Measurements from ENCODE around the gene TNFRSF25. TPM values are rescaled to one million over a fixed set of nuclear protein-coding genes. Genes with fewer than 3 reads are reported as not detected.
"Not testable (repeated sequence)": the region's sequence is repeated elsewhere in the genome, so short reads cannot be mapped to it uniquely, and the experiment has no call there.

TNFRSF25 gene
- total RNA-seq, 1 experiment from 2014 or later = not detected

DNA sequence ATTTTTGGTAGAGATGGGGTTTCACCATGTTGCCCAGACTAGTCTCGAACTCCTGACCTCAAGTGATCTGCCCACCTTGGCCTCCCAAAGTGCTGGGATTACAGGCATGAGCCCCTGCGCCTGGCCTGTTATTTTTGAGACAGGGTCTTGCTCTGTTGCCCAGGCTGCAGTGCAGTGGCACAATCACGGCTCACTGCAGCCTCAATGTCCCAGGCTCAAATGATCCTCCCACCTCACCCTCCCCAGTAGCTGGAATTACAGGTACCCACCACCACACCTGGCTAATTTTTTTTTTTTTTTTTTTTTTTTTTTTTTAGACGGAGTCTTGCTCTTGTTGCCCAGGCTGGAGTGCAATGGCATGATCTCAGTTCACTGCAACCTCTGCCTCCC, 27.9 kb upstream of the TNFRSF25 start:
- H3K9me3 ChIP-seq (ENCODE audit: low read length); H3K4me1 ChIP-seq (ENCODE audit: low read length); H3K27me3 ChIP-seq (ENCODE audit: low read length); H3K36me3 ChIP-seq (ENCODE audit: insufficient read depth, low read length); H4K20me1 ChIP-seq (ENCODE audit: insufficient read depth, low read depth, low read length); H3K79me2 ChIP-seq (ENCODE audit: low read length); H3K27ac ChIP-seq (ENCODE audit: low read length); H3K4me3 ChIP-seq (ENCODE audit: low read length); DNase-seq; H3K9ac ChIP-seq (ENCODE audit: low read length); H3K4me2 ChIP-seq (ENCODE audit: low read depth, low read length, poor library complexity, severe bottlenecking); H2AFZ ChIP-seq (ENCODE audit: low read length); H3K9me2 ChIP-seq (replicated peaks; ENCODE audit: insufficient read depth, low read length): not testable (repeated sequence)

DNA sequence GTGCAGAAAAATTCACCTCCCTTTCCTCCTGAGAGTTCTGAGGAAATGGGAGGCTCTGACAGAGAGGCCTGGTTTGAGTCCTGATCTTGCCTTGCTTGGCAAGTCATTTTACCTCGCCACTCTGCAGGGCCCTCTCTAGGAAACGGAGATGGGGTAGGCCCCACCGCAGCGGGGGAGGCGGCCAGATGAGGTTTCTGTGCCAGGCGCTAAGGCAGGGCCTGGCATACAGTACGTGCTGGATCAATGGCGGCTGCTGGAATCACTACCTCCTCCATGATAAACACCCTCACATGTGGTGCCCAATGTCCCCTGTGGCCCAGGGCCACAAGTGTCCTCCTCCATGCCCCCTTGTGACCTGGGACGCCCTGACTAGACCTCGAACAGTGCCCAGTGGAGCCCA, 26.0 kb upstream of the TNFRSF25 start:
- Histone ChIP-seq H3K9me3 (ENCODE audit: low read length) (no peaks in the 10 kb centered on the region), H3K4me2 (ENCODE audit: low read depth, low read length, poor library complexity, severe bottlenecking) (no peak overlapping the region), H3K4me3 (ENCODE audit: low read length) (no peak overlapping the region), H3K36me3 (ENCODE audit: insufficient read depth, low read length) (no peaks in the 10 kb centered on the region), H3K4me1 (ENCODE audit: low read length) (peaks cover 10% of the 10 kb centered on the region), H3K27ac (ENCODE audit: low read length) (no peak overlapping the region), H4K20me1 (ENCODE audit: insufficient read depth, low read depth, low read length) (no peaks in the 10 kb centered on the region; the same call in 1 of the 2 replicates), H3K9me2 (replicated peaks; ENCODE audit: insufficient read depth, low read length) (no peaks in the 10 kb centered on the region), H3K79me2 (ENCODE audit: low read length) (no peaks in the 10 kb centered on the region), H2AFZ (ENCODE audit: low read length) (no peak overlapping the region), H3K27me3 (ENCODE audit: low read length) (no peaks in the 10 kb centered on the region), H3K9ac (ENCODE audit: low read length) (no peak overlapping the region)
- DNase-seq = no peak

DNA sequence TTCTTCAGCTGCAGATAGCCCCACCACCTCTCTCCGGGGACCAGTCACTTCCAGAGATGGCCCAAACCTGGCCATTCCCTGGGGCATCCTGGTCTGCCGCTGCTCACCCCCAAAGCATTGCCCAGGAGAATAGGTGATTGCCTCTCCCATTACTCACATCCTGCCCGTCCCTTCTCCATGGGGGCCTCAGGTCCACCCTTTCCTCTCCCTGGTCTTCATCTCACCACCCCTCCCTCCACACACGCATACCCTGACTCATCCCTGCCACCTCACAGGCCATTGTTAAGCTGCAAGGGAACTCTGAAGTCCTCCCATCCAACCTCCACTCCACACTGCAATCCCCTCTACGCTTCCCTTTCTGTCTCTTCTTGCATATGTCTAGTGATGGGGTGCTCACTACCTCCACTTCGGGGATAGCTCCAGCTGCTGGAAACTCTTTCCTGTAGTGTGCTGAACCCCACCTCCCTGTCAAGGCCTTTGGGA, 25.5 kb upstream of the TNFRSF25 start, which contains the start of gene PLEKHG5:
Gene PLEKHG5, minus strand, starts transcription at position 188 of the 483 bp plus-strand sequence. CDS start 14,096 bp downstream, outside the sequence.
- Histone ChIP-seq H3K9ac (ENCODE audit: low read length) (0 out of 2 replicates have a peak within 1 kb of the TSS, but pooled peaks have one; percentile 26), H4K20me1 (ENCODE audit: insufficient read depth, low read depth, low read length) (no peaks in the 10 kb centered on the region; the same call in 1 of the 2 replicates), H3K4me2 (ENCODE audit: low read depth, low read length, poor library complexity, severe bottlenecking) (peak within 1 kb of the TSS; percentile 66), H3K79me2 (ENCODE audit: low read length) (no peaks in the 10 kb centered on the region), H3K27me3 (ENCODE audit: low read length) (no peaks in the 10 kb centered on the region), H3K4me1 (ENCODE audit: low read length) (peaks cover 10% of the 10 kb centered on the region), H3K9me3 (ENCODE audit: low read length) (no peaks in the 10 kb centered on the region), H3K9me2 (replicated peaks; ENCODE audit: insufficient read depth, low read length) (no peaks in the 10 kb centered on the region), H3K27ac (ENCODE audit: low read length) (no peak within 1 kb of the TSS), H2AFZ (ENCODE audit: low read length) (no peak within 1 kb of the TSS), H3K4me3 (ENCODE audit: low read length) (peak within 1 kb of the TSS; percentile 50; the same call in 1 of the 2 replicates), H3K36me3 (ENCODE audit: insufficient read depth, low read length) (no peaks in the 10 kb centered on the region)
- no peak for DNase-seq

DNA sequence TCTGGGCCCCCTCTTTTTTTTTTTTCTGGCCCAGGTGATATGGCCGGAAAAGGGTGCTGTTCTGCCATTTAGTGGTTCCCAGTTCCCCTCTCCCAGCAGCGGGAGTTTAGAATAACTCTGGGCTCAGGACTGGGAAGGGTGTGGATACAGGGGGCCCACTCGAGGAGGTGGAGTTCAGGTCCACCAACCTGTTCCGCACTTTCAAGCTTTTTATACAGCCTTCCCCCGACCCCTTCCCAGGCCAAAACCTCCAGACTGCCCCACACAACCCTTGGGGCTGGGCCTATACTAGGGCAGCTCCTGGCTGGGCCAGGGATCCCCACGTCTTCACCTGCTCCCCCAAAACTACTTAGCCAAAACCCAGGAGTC, 25.1 kb upstream of the TNFRSF25 start:
- Histone ChIP-seq H3K27me3 (ENCODE audit: low read length) (no peaks in the 10 kb centered on the region), H3K79me2 (ENCODE audit: low read length) (no peaks in the 10 kb centered on the region), H3K36me3 (ENCODE audit: insufficient read depth, low read length) (no peaks in the 10 kb centered on the region), H3K4me3 (ENCODE audit: low read length) (no peak overlapping the region), H3K4me1 (ENCODE audit: low read length) (peaks cover 10% of the 10 kb centered on the region), H2AFZ (ENCODE audit: low read length) (no peak overlapping the region), H4K20me1 (ENCODE audit: insufficient read depth, low read depth, low read length) (no peaks in the 10 kb centered on the region; the same call in 1 of the 2 replicates), H3K9me2 (replicated peaks; ENCODE audit: insufficient read depth, low read length) (no peaks in the 10 kb centered on the region), H3K9me3 (ENCODE audit: low read length) (no peaks in the 10 kb centered on the region), H3K9ac (ENCODE audit: low read length) (no peak overlapping the region), H3K27ac (ENCODE audit: low read length) (no peak overlapping the region), H3K4me2 (ENCODE audit: low read depth, low read length, poor library complexity, severe bottlenecking) (peak overlapping the region; percentile 66)
- no peak for DNase-seq

DNA sequence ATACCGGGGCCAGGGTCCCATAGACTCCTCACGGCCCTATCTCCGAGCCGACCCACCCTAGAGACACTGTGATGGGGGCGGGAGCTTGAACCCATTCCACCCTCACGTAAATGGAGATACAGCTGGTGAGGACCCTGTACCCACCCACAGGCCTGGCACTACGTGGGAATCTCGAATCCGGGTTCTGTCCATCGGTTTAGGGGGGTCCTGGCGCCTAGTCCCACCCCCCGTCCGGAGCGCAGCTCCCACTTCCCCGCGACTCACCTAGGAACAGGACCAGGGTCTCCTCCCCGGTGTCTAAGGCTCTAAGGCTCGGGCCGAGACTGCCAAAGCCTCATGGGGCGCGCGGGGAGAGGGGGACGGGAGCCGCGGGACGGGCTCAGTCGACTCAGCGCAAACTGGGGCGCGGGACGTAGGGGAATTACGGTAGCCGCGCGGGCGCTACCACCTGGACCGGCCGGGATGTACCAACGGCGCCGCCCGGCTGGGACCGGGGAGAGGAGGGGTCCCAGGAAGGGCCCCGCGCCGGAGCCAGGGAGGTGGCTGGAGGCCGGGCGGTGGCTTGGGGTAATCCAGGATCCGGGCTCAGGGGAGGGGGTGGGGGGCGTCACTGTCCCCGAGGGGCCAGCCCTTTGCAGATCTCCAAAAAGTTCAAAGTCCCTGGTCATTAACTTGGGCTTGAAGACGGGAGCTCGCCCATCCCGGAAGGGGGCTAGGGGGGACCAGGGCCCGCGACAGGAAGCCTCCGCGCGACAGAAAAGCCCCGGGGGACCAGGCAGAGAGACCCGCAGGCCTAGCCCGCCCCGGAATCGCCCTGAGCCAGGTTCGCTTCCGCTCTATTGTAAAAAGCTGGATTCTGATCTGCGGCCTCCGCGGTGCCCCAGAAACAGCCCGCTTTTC, 24.5 kb upstream of the TNFRSF25 start:
- Histone ChIP-seq H3K9ac (ENCODE audit: low read length) (peak overlapping the region; percentile 26; the same call in 1 of the 2 replicates), H2AFZ (ENCODE audit: low read length) (0 out of 2 replicates have a peak overlapping the region, but pooled peaks have one; percentile 64), H3K27me3 (ENCODE audit: low read length) (no peaks in the 10 kb centered on the region), H3K79me2 (ENCODE audit: low read length) (no peaks in the 10 kb centered on the region), H3K36me3 (ENCODE audit: insufficient read depth, low read length) (no peaks in the 10 kb centered on the region), H3K4me3 (ENCODE audit: low read length) (peak overlapping the region; percentile 50; the same call in 1 of the 2 replicates), H3K4me1 (ENCODE audit: low read length) (peaks cover 10% of the 10 kb centered on the region), H3K9me3 (ENCODE audit: low read length) (no peaks in the 10 kb centered on the region), H3K4me2 (ENCODE audit: low read depth, low read length, poor library complexity, severe bottlenecking) (peak overlapping the region; percentile 66), H3K27ac (ENCODE audit: low read length) (no peak overlapping the region), H4K20me1 (ENCODE audit: insufficient read depth, low read depth, low read length) (no peaks in the 10 kb centered on the region), H3K9me2 (replicated peaks; ENCODE audit: insufficient read depth, low read length) (no peaks in the 10 kb centered on the region)
- peak; percentile 71 for DNase-seq

DNA sequence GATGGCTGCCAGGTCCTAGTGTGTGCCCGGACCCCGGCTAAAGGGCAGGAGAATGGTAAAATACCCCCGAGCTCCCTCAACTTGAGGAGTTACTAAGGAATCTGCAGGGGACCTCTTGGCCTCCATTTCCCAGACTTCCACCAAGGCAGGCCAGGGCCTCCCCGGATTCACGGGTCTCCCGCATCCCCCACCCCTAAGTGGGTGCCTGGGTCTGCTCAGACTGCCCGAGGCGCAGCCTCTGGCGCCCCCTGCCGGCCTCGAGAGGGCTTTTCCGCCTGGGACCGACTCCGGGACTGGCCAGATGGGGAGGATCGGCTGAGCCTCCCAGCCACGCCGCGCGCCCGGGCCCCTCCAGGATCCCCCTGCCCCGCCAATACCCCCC, 23.8 kb upstream of the TNFRSF25 start:
- Histone ChIP-seq H3K9me3 (ENCODE audit: low read length) (no peaks in the 10 kb centered on the region), H3K9me2 (replicated peaks; ENCODE audit: insufficient read depth, low read length) (no peaks in the 10 kb centered on the region), H3K27ac (ENCODE audit: low read length) (no peak overlapping the region), H2AFZ (ENCODE audit: low read length) (0 out of 2 replicates have a peak overlapping the region, but pooled peaks have one; percentile 64), H3K4me3 (ENCODE audit: low read length) (peak overlapping the region; percentile 50; the same call in 1 of the 2 replicates), H3K9ac (ENCODE audit: low read length) (no peak overlapping the region; the same call in 1 of the 2 replicates), H4K20me1 (ENCODE audit: insufficient read depth, low read depth, low read length) (no peaks in the 10 kb centered on the region), H3K4me2 (ENCODE audit: low read depth, low read length, poor library complexity, severe bottlenecking) (peak overlapping the region; percentile 66), H3K4me1 (ENCODE audit: low read length) (peaks cover 10% of the 10 kb centered on the region), H3K79me2 (ENCODE audit: low read length) (no peaks in the 10 kb centered on the region), H3K36me3 (ENCODE audit: insufficient read depth, low read length) (no peaks in the 10 kb centered on the region), H3K27me3 (ENCODE audit: low read length) (no peaks in the 10 kb centered on the region)
- peak; percentile 90 for DNase-seq

DNA sequence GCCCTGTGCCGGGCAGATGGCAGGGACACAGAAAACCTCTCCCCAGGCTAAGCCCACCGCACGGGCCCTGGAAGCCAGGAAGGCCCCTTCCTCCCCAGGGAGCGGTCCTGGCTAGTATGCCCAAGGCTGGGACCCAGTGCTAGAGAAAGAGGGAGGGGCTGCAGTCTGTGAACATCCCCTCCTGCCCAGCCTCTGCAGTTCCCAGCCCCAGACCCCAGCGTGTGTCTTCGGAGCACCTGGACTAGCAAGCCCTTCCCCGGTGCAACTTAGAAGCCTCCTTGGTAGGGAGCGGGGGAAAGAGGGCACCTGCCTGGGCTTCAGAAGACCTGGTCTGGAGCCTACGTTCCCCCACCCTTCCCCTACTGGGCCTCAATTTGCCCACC, 23.4 kb upstream of the TNFRSF25 start:
- Histone ChIP-seq H3K4me1 (ENCODE audit: low read length) (peaks cover 10% of the 10 kb centered on the region), H3K9ac (ENCODE audit: low read length) (no peak overlapping the region), H3K9me3 (ENCODE audit: low read length) (no peaks in the 10 kb centered on the region), H4K20me1 (ENCODE audit: insufficient read depth, low read depth, low read length) (no peaks in the 10 kb centered on the region), H3K4me2 (ENCODE audit: low read depth, low read length, poor library complexity, severe bottlenecking) (no peak overlapping the region), H3K27ac (ENCODE audit: low read length) (no peak overlapping the region), H3K9me2 (replicated peaks; ENCODE audit: insufficient read depth, low read length) (no peaks in the 10 kb centered on the region), H3K79me2 (ENCODE audit: low read length) (no peaks in the 10 kb centered on the region), H2AFZ (ENCODE audit: low read length) (no peak overlapping the region), H3K27me3 (ENCODE audit: low read length) (no peaks in the 10 kb centered on the region), H3K4me3 (ENCODE audit: low read length) (no peak overlapping the region), H3K36me3 (ENCODE audit: insufficient read depth, low read length) (no peaks in the 10 kb centered on the region)
- no peak for DNase-seq

DNA sequence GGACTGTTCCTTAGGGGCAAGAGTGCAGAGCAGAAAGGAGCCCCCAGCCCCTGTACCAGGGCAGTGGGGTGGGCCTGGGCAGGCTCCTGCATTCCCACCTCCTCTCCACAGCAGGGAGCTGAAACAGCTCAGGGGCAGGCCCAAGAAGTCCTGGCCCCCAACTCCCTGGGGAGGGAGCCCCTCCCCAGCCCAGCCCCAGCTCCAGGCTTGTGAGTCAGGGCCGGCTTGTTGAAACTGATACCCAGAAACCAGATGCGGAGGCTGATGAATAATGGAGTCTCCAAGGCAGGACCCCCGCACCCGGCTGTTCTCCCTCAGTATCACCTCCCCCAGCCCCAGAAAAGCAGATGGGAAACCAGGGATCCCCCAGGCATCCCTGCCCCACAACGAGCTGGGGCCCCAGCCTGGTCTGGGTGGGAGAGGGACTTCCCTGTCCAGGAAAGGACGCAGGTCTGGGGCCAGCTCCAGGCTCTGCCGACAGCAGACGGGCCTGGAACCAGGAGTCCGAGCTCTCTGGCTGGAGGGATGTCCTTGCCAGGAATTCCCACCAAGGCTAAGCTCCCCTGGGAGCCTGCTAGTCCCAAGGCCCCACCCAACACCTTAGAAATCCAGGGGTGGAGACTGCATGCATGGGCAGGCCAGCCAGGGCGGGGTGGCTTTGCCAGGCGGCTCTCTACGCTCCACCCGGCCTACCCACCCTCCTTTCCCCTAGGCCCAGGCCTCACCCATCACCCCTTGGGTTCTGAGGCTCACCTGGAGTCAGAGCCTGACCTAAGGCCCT, 22.8 kb upstream of the TNFRSF25 start:
- H2AFZ ChIP-seq (ENCODE audit: low read length) = no peak overlapping the region
- H3K4me2 ChIP-seq (ENCODE audit: low read depth, low read length, poor library complexity, severe bottlenecking) = no peak overlapping the region
- no peak for DNase-seq
- H4K20me1 ChIP-seq (ENCODE audit: insufficient read depth, low read depth, low read length) = no peaks in the 10 kb centered on the region
- H3K9ac ChIP-seq (ENCODE audit: low read length) = no peak overlapping the region
- no peaks in the 10 kb centered on the region for H3K36me3 ChIP-seq (ENCODE audit: insufficient read depth, low read length)
- H3K4me1 ChIP-seq (ENCODE audit: low read length) = peaks cover 10% of the 10 kb centered on the region
- no peaks in the 10 kb centered on the region for H3K9me3 ChIP-seq (ENCODE audit: low read length)
- H3K27me3 ChIP-seq (ENCODE audit: low read length) = no peaks in the 10 kb centered on the region
- H3K79me2 ChIP-seq (ENCODE audit: low read length) = no peaks in the 10 kb centered on the region
- no peaks in the 10 kb centered on the region for H3K9me2 ChIP-seq (replicated peaks; ENCODE audit: insufficient read depth, low read length)
- H3K27ac ChIP-seq (ENCODE audit: low read length) = no peak overlapping the region
- no peak overlapping the region for H3K4me3 ChIP-seq (ENCODE audit: low read length)

All from Karpas-422 (cell line).